ENCODE results near the gene GPATCH2L.

- TF ChIP-seq CTCF (IDR thresholded peaks at IDR 0.05; ENCODE audit: low read length) = no peak
- no peak for TF ChIP-seq EZH2 (optimal IDR thresholded peaks at IDR 0.05; ENCODE audit: low read depth, low read length)
Observed at GRCh38 chr14:76168531-76168930, 16.8 kb downstream of the GPATCH2L start.
